ENCODE data around the gene RBFOX2.

GRCh38 chr22:35892192-35892591 lies 136.4 kb downstream of the RBFOX2 start:
- TF ChIP-seq CTCF (IDR thresholded peaks at IDR 0.05) (no peak), ZFX (IDR thresholded peaks at IDR 0.05; ENCODE audit: borderline replicate concordance) (no peak)
